Left lung (tissue), 10 donors: ENCODE measurements around the gene EFNA1. TPM values are rescaled to one million over a fixed set of nuclear protein-coding genes. Genes with fewer than 3 reads are reported as not detected.

Source experiments
- ATAC-seq: fragments of 200-7000 bp; cut with Tn5 transposase; one replicate; pipeline ENCODE4 v1.9.1; 2020; ENCODE audit warnings: moderate library complexity
- DNase-seq, 4 donors: peaks; one replicate each; pipeline ENCODE4 v3.0.0-alpha.2; 2013 to 2020
- H3K27ac ChIP-seq, 2 donors: fragments of 200-600 bp; sonication (generic) in 1 of 2; one replicate each; pipeline versions ENCODE4 v1.5.0 to v1.8.0; 2020 to 2021
- H3K27me3 ChIP-seq, 2 donors: fragments of 200-600 bp; sonication (generic) in 1 of 2; one replicate each; pipeline versions ENCODE4 v1.5.0 to v1.8.0; 2020 to 2021
- H3K36me3 ChIP-seq, 2 donors: fragments of 200-600 bp; sonication (generic) in 1 of 2; one replicate each; pipeline versions ENCODE4 v1.5.0 to v1.8.0; 2020 to 2021
- H3K4me1 ChIP-seq, 2 donors: fragments of 200-600 bp; one replicate each; pipeline ENCODE4 v1.8.0; 2021
- H3K4me3 ChIP-seq, 2 donors: fragments of 200-600 bp; sonication (generic) in 1 of 2; one replicate each; pipeline versions ENCODE4 v1.5.0 to v1.8.0; 2020 to 2021; ENCODE audit warnings: mild to moderate bottlenecking in 1 of 2
- H3K9me3 ChIP-seq, 2 donors: fragments of 200-600 bp; sonication (generic) in 1 of 2; one replicate each; pipeline versions ENCODE4 v1.5.0 to v1.8.0; 2020 to 2021
- intact Hi-C, 2 donors: fragments of 100-400 bp; cut with DNase I; formaldehyde crosslinking; loops; one replicate each; pipeline versions ENCODE4 v1.11.2 to v1.14.2; 2022
- polyA plus RNA-seq, 6 donors: library from polyadenylated mRNA; unstranded; fragments of 120-200 nt; gene quantifications; one replicate each; pipeline ENCODE4 v1.2.1, GENCODE V29; 2013; ENCODE audit not compliant: insufficient read length in 6 of 6
- total RNA-seq, 2 donors: library from RNA; stranded (reverse); fragmentation: NEBNext Ultra II Directional; extraction: Animal tissue kit (Norgen Biotek cat#: 25700); gene quantifications; one replicate each; pipeline ENCODE4 v1.2.1, GENCODE V29; 2021
- TF ChIP-seq, protein P1 (sequence below), 2 donors: fragments of 200-600 bp; sonication (generic) in 1 of 2; IDR thresholded peaks; one replicate each; pipeline versions ENCODE4 v1.5.0 to v1.8.0; 2021; ENCODE audit warnings: antibody characterized with exemption in 2 of 2
- donor health status: DM: no; HTN: yes; CAD: no.
- donor health status: DM: no; HTN: no; CAD: no.

The EFNA1 gene
- total and polyA plus RNA-seq, 8 donors: 63.7 to 148 (median 98.4) TPM

DNA sequence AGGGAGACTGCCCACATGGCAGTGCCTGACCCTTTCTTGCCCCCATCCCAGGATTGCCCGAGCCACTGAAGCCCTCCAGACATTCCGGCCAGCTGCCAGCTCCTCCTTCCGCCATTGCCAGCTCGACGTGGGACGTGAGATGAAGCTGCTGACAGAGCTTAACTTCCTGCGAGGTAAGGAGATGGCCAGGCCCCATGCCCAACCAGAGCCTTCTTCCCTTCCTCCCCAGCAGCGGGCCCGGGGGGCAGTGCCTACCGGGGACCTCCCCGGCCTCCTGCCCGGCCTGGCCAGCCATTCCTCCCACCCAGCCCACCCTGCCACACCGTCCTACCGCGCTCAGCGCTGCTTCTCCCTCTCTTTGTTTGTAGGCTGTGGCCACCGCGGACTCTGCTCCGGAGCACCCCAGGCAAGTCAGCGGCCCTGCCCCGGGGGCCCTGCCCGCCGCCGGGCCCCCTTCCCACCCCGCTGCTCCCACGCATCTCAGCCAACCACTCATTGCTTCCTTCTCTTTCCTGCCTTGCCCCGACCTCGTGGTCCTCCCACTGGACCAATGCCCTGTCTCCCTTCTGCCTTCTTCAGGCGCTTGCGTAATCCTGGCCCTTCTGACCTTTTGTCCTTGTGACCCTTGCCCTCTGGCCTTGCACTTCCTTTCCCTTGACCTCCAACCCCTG, 50.9 kb downstream of the EFNA1 start:
- ATAC-seq: no peak
- peak overlapping the region in 1 of 2 donors; percentile 21 for H3K4me3 ChIP-seq
- H3K27me3 ChIP-seq: peaks cover 0 to 19% of the 10 kb centered on the region in 2 donors
- no peaks in the 10 kb centered on the region for H3K36me3 ChIP-seq
- TF ChIP-seq, protein P1, sequence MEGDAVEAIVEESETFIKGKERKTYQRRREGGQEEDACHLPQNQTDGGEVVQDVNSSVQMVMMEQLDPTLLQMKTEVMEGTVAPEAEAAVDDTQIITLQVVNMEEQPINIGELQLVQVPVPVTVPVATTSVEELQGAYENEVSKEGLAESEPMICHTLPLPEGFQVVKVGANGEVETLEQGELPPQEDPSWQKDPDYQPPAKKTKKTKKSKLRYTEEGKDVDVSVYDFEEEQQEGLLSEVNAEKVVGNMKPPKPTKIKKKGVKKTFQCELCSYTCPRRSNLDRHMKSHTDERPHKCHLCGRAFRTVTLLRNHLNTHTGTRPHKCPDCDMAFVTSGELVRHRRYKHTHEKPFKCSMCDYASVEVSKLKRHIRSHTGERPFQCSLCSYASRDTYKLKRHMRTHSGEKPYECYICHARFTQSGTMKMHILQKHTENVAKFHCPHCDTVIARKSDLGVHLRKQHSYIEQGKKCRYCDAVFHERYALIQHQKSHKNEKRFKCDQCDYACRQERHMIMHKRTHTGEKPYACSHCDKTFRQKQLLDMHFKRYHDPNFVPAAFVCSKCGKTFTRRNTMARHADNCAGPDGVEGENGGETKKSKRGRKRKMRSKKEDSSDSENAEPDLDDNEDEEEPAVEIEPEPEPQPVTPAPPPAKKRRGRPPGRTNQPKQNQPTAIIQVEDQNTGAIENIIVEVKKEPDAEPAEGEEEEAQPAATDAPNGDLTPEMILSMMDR (IDR thresholded peaks at IDR 0.05): no peak
- DNase-seq: peak in 1 of 4 donors; percentile 74
- no peaks in the 10 kb centered on the region for H3K9me3 ChIP-seq
- no peak overlapping the region for H3K27ac ChIP-seq
- intact Hi-C loops: no loop called here
- H3K4me1 ChIP-seq: peaks cover 5 to 45% of the 10 kb centered on the region in 2 donors

DNA sequence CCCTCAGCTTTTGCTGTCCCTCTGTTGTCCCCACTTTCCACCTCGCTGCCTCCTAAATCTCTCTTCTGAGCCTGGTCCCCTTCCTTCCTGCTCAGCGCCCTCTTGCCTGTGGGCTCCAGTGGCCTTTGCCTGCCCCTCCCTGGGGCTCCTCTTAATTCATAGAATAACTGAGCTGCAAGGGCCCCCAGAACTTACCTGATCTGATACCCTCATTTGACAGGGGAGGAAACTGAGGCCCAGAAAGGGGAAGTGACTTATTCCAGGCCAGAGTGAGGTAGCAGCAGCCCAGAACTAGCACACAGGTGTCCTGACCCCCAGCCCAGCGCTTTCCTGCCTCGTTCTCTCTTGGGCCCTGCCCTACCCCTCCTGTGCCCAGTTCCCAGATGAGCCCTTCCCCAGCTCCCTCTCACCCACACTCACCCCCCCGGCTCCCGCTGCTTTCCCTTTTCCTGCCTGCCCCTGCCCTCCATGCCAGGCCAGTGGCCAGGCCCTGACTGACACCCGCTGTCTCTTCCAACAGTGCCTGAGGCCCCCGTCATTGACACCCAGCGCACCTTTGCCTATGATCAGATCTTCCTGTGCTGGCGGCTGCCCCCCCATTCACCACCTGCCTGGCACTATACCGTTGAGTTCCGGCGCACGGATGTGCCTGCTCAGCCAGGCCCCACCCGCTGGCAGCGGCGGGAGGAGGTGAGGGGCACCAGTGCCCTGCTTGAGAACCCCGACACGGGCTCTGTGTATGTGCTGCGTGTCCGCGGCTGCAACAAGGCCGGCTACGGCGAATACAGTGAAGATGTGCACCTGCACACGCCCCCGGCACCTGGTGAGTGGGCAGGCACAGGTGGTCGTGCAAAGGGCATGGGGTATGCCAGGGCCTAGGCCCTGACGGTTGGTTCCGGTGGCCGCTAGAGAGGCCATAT, 51.7 kb downstream of the EFNA1 start:
- intact Hi-C loops: no loop called here
- H3K9me3 ChIP-seq: no peaks in the 10 kb centered on the region
- no peak for ATAC-seq
- peaks cover 5 to 37% of the 10 kb centered on the region in 2 donors for H3K4me1 ChIP-seq
- TF ChIP-seq, protein P1 (IDR thresholded peaks at IDR 0.05): no peak
- no peak overlapping the region for H3K27ac ChIP-seq
- peaks cover 0 to 12% of the 10 kb centered on the region in 2 donors for H3K27me3 ChIP-seq
- H3K36me3 ChIP-seq: no peaks in the 10 kb centered on the region
- no peak overlapping the region for H3K4me3 ChIP-seq
- no peak for DNase-seq

DNA sequence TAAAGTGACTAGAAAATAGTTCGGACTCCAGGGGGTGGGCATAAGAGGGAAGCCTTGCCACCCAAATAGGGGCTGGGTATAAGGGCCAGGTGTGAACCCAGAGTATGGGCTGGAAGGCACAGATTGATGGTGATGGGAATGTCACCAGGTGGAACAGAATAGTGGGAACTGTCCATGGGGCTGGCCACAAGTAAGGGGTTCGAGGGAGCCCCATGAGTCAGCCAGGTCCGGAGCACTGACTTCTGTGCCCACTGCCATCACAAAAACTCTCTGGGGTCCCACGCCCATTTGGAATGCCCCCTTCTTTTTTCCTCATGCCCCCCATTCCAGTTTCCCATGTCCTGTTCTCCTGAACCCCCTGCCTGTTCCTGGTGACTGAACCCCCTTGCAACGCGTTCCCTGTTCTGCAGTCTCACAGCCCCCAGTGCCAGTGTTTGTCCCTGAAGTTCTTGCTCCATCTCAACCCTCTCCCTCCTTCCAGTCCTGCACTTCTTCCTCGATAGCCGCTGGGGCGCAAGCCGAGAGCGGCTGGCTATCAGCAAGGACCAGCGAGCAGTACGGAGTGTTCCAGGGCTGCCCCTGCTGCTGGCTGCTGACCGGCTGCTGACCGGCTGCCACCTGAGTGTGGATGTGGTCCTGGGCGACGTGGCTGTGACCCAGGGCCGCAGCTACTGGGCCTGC, 53.8 kb downstream of the EFNA1 start:
- Histone ChIP-seq H3K27me3 (no peaks in the 10 kb centered on the region), H3K4me3 (no peak overlapping the region), H3K9me3 (no peaks in the 10 kb centered on the region), H3K4me1 (peaks cover 5 to 38% of the 10 kb centered on the region in 2 donors), H3K27ac (no peak overlapping the region), H3K36me3 (no peaks in the 10 kb centered on the region)
- DNase-seq: peak in 2 of 4 donors; percentile 15 to 80
- TF ChIP-seq, protein P1 (IDR thresholded peaks at IDR 0.05): no peak
- intact Hi-C loops: no loop called here
- ATAC-seq: no peak

DNA sequence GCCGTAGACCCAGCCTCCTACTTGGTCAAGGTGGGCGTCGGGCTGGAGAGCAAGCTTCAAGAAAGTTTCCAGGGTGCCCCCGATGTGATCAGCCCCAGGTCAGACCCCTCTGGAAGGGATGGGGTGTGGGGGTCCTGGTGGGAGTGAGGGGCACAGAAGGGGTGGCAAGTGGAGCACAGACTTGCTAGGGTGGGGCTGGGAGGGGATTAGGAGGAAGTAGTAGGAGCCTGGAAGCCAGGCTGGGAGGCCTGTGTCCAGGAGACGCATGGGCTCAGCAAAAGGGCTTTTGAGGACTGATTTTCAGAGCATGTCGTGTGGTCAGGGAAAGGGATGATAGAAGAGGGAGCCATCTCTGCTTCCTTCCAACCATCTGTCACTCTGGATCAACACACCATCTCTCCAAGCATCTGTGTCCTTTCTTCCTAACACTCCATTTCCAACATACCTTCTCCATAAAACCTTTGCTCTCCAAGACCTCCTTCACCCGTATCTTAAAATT, 54.4 kb downstream of the EFNA1 start:
- H3K36me3 ChIP-seq: no peaks in the 10 kb centered on the region
- H3K4me3 ChIP-seq: no peak overlapping the region
- no peaks in the 10 kb centered on the region for H3K27me3 ChIP-seq
- TF ChIP-seq, protein P1 (IDR thresholded peaks at IDR 0.05): no peak
- intact Hi-C loops: no loop called here
- H3K4me1 ChIP-seq: peaks cover 0 to 32% of the 10 kb centered on the region in 2 donors
- H3K27ac ChIP-seq: no peak overlapping the region
- DNase-seq (peak in 1 of 4 donors; percentile 32), ATAC-seq (no peak)
- H3K9me3 ChIP-seq: no peaks in the 10 kb centered on the region
